ENCODE data around the gene CCDC92B. TPM values are rescaled to one million over a fixed set of nuclear protein-coding genes. Genes with fewer than 3 reads are reported as not detected.
A peak's percentile ranks its signal among the peaks of the same experiment; 100 is the strongest.

CCDC92B gene
- polyA plus RNA-seq, 10 donors, result 0.07 to 0.27 (median 0.16) TPM; not detected in 2

- no peak for DNase-seq
Observed at GRCh38 chr17:2722611-2723010, 26.8 kb downstream of the CCDC92B start.

GRCh38 chr17:2721603-2722002 lies 27.8 kb downstream of the CCDC92B start:
- DNase-seq, result no peak

- DNase-seq, result no peak
Observed at GRCh38 chr17:2719861-2720260, 29.6 kb downstream of the CCDC92B start.

- DNase-seq, result no peak
Observed at GRCh38 chr17:2718150-2718938, 31.1 kb downstream of the CCDC92B start.

- no peak for DNase-seq
Observed at GRCh38 chr17:2716649-2717048, 32.8 kb downstream of the CCDC92B start.

- DNase-seq, result no peak
Observed at GRCh38 chr17:2713881-2714280, 35.6 kb downstream of the CCDC92B start.

- peak in 1 of 3 donors; percentile 52 for DNase-seq
Observed at GRCh38 chr17:2712300-2713043, 37.0 kb downstream of the CCDC92B start.

GRCh38 chr17:2711608-2712299 lies 37.7 kb downstream of the CCDC92B start, which contains the start of gene CLUH:
CLUH (minus strand) TSS chr17:2711764; CDS start chr17:2711661, 103 bp downstream.
- peak; percentile 98 to 99 (median 98) for DNase-seq

GRCh38 chr17:2710803-2711607 lies 38.4 kb downstream of the CCDC92B start:
- DNase-seq, result no peak

- DNase-seq, result no peak
Observed at GRCh38 chr17:2710071-2710802, 39.2 kb downstream of the CCDC92B start.

GRCh38 chr17:2709183-2709661 lies 40.2 kb downstream of the CCDC92B start:
- no peak for DNase-seq

GRCh38 chr17:2708585-2709182 lies 40.8 kb downstream of the CCDC92B start:
- DNase-seq, result no peak

- DNase-seq, result no peak
Observed at GRCh38 chr17:2707721-2708584, 41.5 kb downstream of the CCDC92B start.

- DNase-seq, result no peak
Observed at GRCh38 chr17:2706911-2707510, 42.4 kb downstream of the CCDC92B start.

- DNase-seq, result no peak
Observed at GRCh38 chr17:2705888-2706795, 43.3 kb downstream of the CCDC92B start.

- DNase-seq, result no peak
Observed at GRCh38 chr17:2705263-2705662, 44.2 kb downstream of the CCDC92B start.

GRCh38 chr17:2704890-2705248 lies 44.6 kb downstream of the CCDC92B start:
- DNase-seq, result no peak
